ENCODE data around the gene TMEM17.

The TMEM17 gene

DNA sequence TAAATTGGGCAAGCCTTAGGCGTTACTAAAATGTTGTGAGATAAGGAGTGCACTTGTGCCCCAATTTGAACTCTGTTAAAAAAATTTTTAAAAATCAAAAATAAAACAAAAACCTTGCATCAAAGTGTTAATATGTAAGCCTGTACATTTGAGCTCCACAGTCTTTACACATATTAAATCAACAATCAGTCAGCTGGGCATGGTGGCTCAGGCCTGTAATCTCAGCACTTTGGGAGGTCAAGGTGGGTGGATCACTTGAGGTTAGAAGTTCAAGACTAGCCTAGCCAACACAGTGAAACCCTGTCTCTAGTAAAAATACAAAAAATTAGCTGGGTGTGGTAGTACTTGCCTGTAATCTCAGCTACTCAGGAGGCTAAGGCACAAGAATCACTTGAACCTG, 16.3 kb downstream of the TMEM17 start:
- Histone ChIP-seq H2AFZ (no peak overlapping the region), H3K27ac (no peak overlapping the region), H3K4me2 (ENCODE audit: low read length) (no peak overlapping the region), H3K4me3 (ENCODE audit: low read depth, low read length) (no peak overlapping the region), H3K9ac (no peak overlapping the region), H3K79me2 (no peaks in the 10 kb centered on the region), H3K36me3 (ENCODE audit: control insufficient read depth, insufficient read depth, low read length) (no peaks in the 10 kb centered on the region), H3K4me1 (peaks cover 3% of the 10 kb centered on the region), H3K9me3 (ENCODE audit: control insufficient read depth, low read length) (no peaks in the 10 kb centered on the region), H3K27me3 (ENCODE audit: control insufficient read depth, insufficient read depth, low read length) (no peaks in the 10 kb centered on the region)
- TF ChIP-seq, protein P1, sequence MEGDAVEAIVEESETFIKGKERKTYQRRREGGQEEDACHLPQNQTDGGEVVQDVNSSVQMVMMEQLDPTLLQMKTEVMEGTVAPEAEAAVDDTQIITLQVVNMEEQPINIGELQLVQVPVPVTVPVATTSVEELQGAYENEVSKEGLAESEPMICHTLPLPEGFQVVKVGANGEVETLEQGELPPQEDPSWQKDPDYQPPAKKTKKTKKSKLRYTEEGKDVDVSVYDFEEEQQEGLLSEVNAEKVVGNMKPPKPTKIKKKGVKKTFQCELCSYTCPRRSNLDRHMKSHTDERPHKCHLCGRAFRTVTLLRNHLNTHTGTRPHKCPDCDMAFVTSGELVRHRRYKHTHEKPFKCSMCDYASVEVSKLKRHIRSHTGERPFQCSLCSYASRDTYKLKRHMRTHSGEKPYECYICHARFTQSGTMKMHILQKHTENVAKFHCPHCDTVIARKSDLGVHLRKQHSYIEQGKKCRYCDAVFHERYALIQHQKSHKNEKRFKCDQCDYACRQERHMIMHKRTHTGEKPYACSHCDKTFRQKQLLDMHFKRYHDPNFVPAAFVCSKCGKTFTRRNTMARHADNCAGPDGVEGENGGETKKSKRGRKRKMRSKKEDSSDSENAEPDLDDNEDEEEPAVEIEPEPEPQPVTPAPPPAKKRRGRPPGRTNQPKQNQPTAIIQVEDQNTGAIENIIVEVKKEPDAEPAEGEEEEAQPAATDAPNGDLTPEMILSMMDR (IDR thresholded peaks at IDR 0.05) = no peak

DNA sequence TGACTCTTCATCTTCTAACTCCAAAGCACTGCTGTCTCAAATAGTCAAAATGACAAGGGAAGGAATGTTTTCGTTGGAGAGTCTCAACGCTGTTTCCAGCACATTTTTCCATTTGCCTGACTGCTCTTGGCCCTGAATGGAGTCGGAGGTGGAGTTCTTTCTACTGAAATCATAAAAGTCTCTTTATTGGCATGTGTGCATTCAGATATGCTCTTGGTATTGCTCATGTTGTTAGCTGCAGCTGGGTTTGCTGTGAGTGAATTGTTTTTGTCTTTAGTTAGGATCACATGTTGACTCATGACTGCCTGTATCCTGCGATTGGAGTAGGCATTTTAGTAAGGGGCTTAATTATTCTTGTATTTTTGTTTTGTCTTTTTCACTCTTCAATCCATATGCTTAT, 16.8 kb downstream of the TMEM17 start:
- no peak overlapping the region for H3K9ac ChIP-seq

DNA sequence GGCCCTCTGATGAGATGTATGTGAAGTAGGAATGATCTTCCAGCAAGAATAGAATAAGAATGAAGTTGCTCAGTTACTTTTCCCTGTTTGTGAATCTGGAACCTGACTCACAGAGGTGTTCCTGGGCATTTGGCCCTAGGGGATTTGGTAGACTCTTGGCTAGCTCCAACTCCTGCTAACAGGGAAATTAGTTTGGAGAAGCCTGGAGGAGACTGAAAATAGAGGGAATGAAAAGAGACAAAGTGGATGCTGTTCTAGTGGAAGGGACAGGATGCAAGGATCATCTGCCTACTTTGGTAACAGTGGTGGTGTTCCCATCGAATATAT, 19.6 kb downstream of the TMEM17 start:
- H3K79me2 ChIP-seq = no peaks in the 10 kb centered on the region
- H2AFZ ChIP-seq = peak overlapping the region; percentile 71
- no peak overlapping the region for H3K4me2 ChIP-seq (ENCODE audit: low read length)
- no peaks in the 10 kb centered on the region for H3K36me3 ChIP-seq (ENCODE audit: control insufficient read depth, insufficient read depth, low read length)
- H3K27ac ChIP-seq = peak overlapping the region; percentile 1
- no peaks in the 10 kb centered on the region for H3K9me3 ChIP-seq (ENCODE audit: control insufficient read depth, low read length)
- peaks cover 3% of the 10 kb centered on the region for H3K4me1 ChIP-seq
- H3K9ac ChIP-seq = no peak overlapping the region
- TF ChIP-seq, protein P1 (IDR thresholded peaks at IDR 0.05) = no peak
- H3K27me3 ChIP-seq (ENCODE audit: control insufficient read depth, insufficient read depth, low read length) = no peaks in the 10 kb centered on the region
- H3K4me3 ChIP-seq (ENCODE audit: low read depth, low read length) = no peak overlapping the region

More for the DNA sequence above, 16.8 kb downstream of the TMEM17 start:
- Histone ChIP-seq H2AFZ (no peak overlapping the region), H3K36me3 (ENCODE audit: control insufficient read depth, insufficient read depth, low read length) (no peaks in the 10 kb centered on the region), H3K4me1 (peaks cover 3% of the 10 kb centered on the region), H3K27me3 (ENCODE audit: control insufficient read depth, insufficient read depth, low read length) (no peaks in the 10 kb centered on the region), H3K27ac (no peak overlapping the region), H3K4me3 (ENCODE audit: low read depth, low read length) (no peak overlapping the region), H3K79me2 (no peaks in the 10 kb centered on the region), H3K4me2 (ENCODE audit: low read length) (no peak overlapping the region), H3K9me3 (ENCODE audit: control insufficient read depth, low read length) (no peaks in the 10 kb centered on the region)
- TF ChIP-seq, protein P1 (IDR thresholded peaks at IDR 0.05) = no peak

GRCh38 chr2:62485761-62486438, 20.1 kb downstream of the TMEM17 start:
- Histone ChIP-seq H3K9ac (no peak overlapping the region), H3K4me2 (ENCODE audit: low read length) (peak overlapping the region; percentile 37), H3K79me2 (no peaks in the 10 kb centered on the region), H3K36me3 (ENCODE audit: control insufficient read depth, insufficient read depth, low read length) (no peaks in the 10 kb centered on the region), H3K9me3 (ENCODE audit: control insufficient read depth, low read length) (no peaks in the 10 kb centered on the region), H2AFZ (peak overlapping the region; percentile 71), H3K27ac (peak overlapping the region; percentile 1), H3K27me3 (ENCODE audit: control insufficient read depth, insufficient read depth, low read length) (no peaks in the 10 kb centered on the region), H3K4me3 (ENCODE audit: low read depth, low read length) (no peak overlapping the region), H3K4me1 (peaks cover 3% of the 10 kb centered on the region)
- TF ChIP-seq, protein P1 (IDR thresholded peaks at IDR 0.05) = no peak

Data from parathyroid adenoma (tissue), 2 donors.